H1 (cell line): ENCODE measurements around the gene AP1S3. TPM values are rescaled to one million over a fixed set of nuclear protein-coding genes. Genes with fewer than 3 reads are reported as not detected.

Experiments
- CTCF ChIA-PET: fragments of 300-600 bp; sonication (Branson Sonifier 250); formaldehyde crosslinking; loops from one replicate; lab custom pipeline; 2021; ENCODE audit not compliant: partially characterized antibody; lab: Charles Lee
- POLR2A ChIA-PET: fragments of 300-600 bp; sonication (Branson Sonifier 250); formaldehyde crosslinking; loops from one replicate; lab custom pipeline; 2021; ENCODE audit warnings: inconsistent platforms; ENCODE audit not compliant: partially characterized antibody; lab: Charles Lee
- DNase-seq, 2 experiments: peaks; one replicate each; pipeline versions ENCODE4 v3.0.0 to v3.0.0-alpha.2; 2010 to 2022; ENCODE audit warnings: low spot score in 2 of 2, low read depth in 1 of 2, mixed read lengths in 1 of 2
- FAIRE-seq: peaks from 2 replicates; lab custom pipeline; 2011; peaks lifted over from hg19 to GRCh38; lab: Jason Lieb, UNC
- H2AFZ ChIP-seq: 2 replicates; pipeline ENCODE4 v1.8.1; 2012; ENCODE audit warnings: low read length, inconsistent platforms
- H2AK5ac ChIP-seq: 2 replicates; pipeline ENCODE4 v1.6.1; 2013; ENCODE audit warnings: low read depth, low read length
- H2BK120ac ChIP-seq: replicated peaks from 2 replicates; pipeline ENCODE3; 2013; ENCODE audit warnings: low read depth, low read length, inconsistent platforms
- H2BK12ac ChIP-seq: 2 replicates; pipeline ENCODE4 v1.6.1; 2013; ENCODE audit warnings: low read depth, low read length
- H2BK15ac ChIP-seq: 2 replicates; pipeline ENCODE4 v1.6.1; 2013; ENCODE audit warnings: low read length
- H2BK20ac ChIP-seq: 2 replicates; pipeline ENCODE4 v1.6.1; 2013; ENCODE audit warnings: low read length
- H2BK5ac ChIP-seq: 2 replicates; pipeline ENCODE4 v1.6.1; 2013; ENCODE audit warnings: low read depth, low read length
- H3K14ac ChIP-seq: 2 replicates; pipeline ENCODE4 v1.6.1; 2013; ENCODE audit warnings: inconsistent platforms; ENCODE audit not compliant: insufficient read length
- H3K18ac ChIP-seq: 2 replicates; pipeline ENCODE4 v1.6.1; 2013; ENCODE audit warnings: low read length; ENCODE audit errors: extremely low read depth
- H3K23ac ChIP-seq: 2 replicates; pipeline ENCODE4 v1.6.1; 2013; ENCODE audit warnings: inconsistent platforms; ENCODE audit not compliant: insufficient read length
- H3K23me2 ChIP-seq: 2 replicates; pipeline ENCODE4 v1.6.1; 2013; ENCODE audit warnings: low read depth, low read length
- H3K27ac ChIP-seq: 2 replicates; pipeline ENCODE4 v1.6.1; 2011; ENCODE audit warnings: low read depth, low read length, inconsistent platforms
- H3K27me3 ChIP-seq, 4 experiments: replicated peaks in 1 of 4; 1 replicate in 1 of 4; 2 replicates in 3 of 4; pipeline versions ENCODE4 v1.6.1 to v1.8.1; 2011 to 2013; ENCODE audit warnings: low read length in 3 of 4, mild to moderate bottlenecking in 3 of 4, inconsistent platforms in 2 of 4, mixed read lengths in 2 of 4, moderate library complexity in 1 of 4; ENCODE audit not compliant: control insufficient read depth in 3 of 4, insufficient read depth in 3 of 4; ENCODE audit errors: extremely low read depth in 1 of 4
- H3K36me3 ChIP-seq, 4 experiments: 2 replicates each; pipeline versions ENCODE4 v1.6.1 to v1.8.1; 2011 to 2013; ENCODE audit warnings: mild to moderate bottlenecking in 4 of 4, low read length in 3 of 4, moderate library complexity in 2 of 4, control low read depth in 1 of 4, inconsistent platforms in 1 of 4; ENCODE audit not compliant: insufficient read depth in 4 of 4, control insufficient read depth in 2 of 4
- H3K4ac ChIP-seq: replicated peaks from 2 replicates; pipeline ENCODE3; 2013; ENCODE audit warnings: low read length, low read depth, mixed read lengths, inconsistent platforms; ENCODE audit not compliant: insufficient read length
- H3K4me1 ChIP-seq, 4 experiments: replicated peaks in 1 of 4; 1 replicate in 1 of 4; 2 replicates in 3 of 4; pipeline versions ENCODE4 v1.6.1 to v1.8.1; 2011 to 2013; ENCODE audit warnings: low read length in 3 of 4, inconsistent platforms in 2 of 4, mixed read lengths in 1 of 4; ENCODE audit not compliant: insufficient read depth in 4 of 4, control insufficient read depth in 3 of 4
- H3K4me2 ChIP-seq, 2 experiments: 2 replicates each; pipeline versions ENCODE4 v1.6.1 to v1.8.1; 2011 to 2013; ENCODE audit warnings: low read depth in 2 of 2, low read length in 2 of 2, control low read depth in 1 of 2, inconsistent platforms in 1 of 2, mild to moderate bottlenecking in 1 of 2; ENCODE audit not compliant: insufficient read depth in 1 of 2
- H3K4me3 ChIP-seq, 4 experiments: fragments of 200-600, 300-600 bp in 1 of 4; sonication (generic), shearing (Covaris generic), sonication (Bioruptor Twin) in 1 of 4; 2 replicates each; pipeline versions ENCODE4 v1.5.1 to v1.8.1; 2011 to 2016; ENCODE audit warnings: low read length in 4 of 4, low read depth in 3 of 4, control low read depth in 2 of 4, inconsistent platforms in 2 of 4, mild to moderate bottlenecking in 2 of 4, mixed read lengths in 1 of 4, moderate library complexity in 1 of 4; ENCODE audit not compliant: insufficient read depth in 2 of 4; ENCODE audit errors: extremely low read depth in 1 of 4
- H3K56ac ChIP-seq: replicated peaks from 2 replicates; pipeline ENCODE3; 2013; ENCODE audit warnings: low read depth, mild to moderate bottlenecking, mixed read lengths, low read length, inconsistent platforms; ENCODE audit not compliant: insufficient read length
- H3K79me1 ChIP-seq: 2 replicates; pipeline ENCODE4 v1.6.1; 2013; ENCODE audit warnings: low read depth, low read length, control low read depth
- H3K79me2 ChIP-seq, 2 experiments: 2 replicates each; pipeline versions ENCODE4 v1.6.1 to v1.8.1; 2012 to 2013; ENCODE audit warnings: low read length in 2 of 2, mild to moderate bottlenecking in 2 of 2, inconsistent platforms in 1 of 2; ENCODE audit not compliant: insufficient read depth in 2 of 2, control insufficient read depth in 1 of 2
- H3K9ac ChIP-seq, 4 experiments: replicated peaks in 1 of 4; 1 replicate in 1 of 4; 2 replicates in 3 of 4; pipeline versions ENCODE4 v1.6.1 to v1.8.1; 2011 to 2013; ENCODE audit warnings: low read depth in 3 of 4, low read length in 3 of 4, control low read depth in 2 of 4, mild to moderate bottlenecking in 2 of 4, moderate library complexity in 2 of 4, inconsistent platforms in 1 of 4; ENCODE audit errors: extremely low read depth in 1 of 4
- H3K9me3 ChIP-seq, 2 experiments: 2 replicates each; pipeline versions ENCODE4 v1.6.1 to v1.8.1; 2012 to 2013; ENCODE audit warnings: mild to moderate bottlenecking in 2 of 2, moderate library complexity in 2 of 2, control low read depth in 1 of 2, inconsistent platforms in 1 of 2, low read depth in 1 of 2, low read length in 1 of 2, mixed read lengths in 1 of 2; ENCODE audit not compliant: insufficient read depth in 2 of 2
- H4K20me1 ChIP-seq, 2 experiments: replicated peaks in 1 of 2; 2 replicates each; pipeline versions ENCODE3 to v1.8.1; 2011 to 2013; ENCODE audit warnings: inconsistent platforms in 2 of 2, low read length in 2 of 2, mild to moderate bottlenecking in 1 of 2; ENCODE audit not compliant: insufficient read depth in 2 of 2, control insufficient read depth in 1 of 2
- H4K5ac ChIP-seq: 2 replicates; pipeline ENCODE4 v1.6.1; 2013; ENCODE audit warnings: low read length, low read depth, mixed read lengths, inconsistent platforms; ENCODE audit not compliant: insufficient read length
- H4K8ac ChIP-seq: 2 replicates; pipeline ENCODE4 v1.8.0; 2013; ENCODE audit warnings: mild to moderate bottlenecking, moderate library complexity, low read length, inconsistent platforms; ENCODE audit not compliant: insufficient read depth; ENCODE audit errors: extremely low read depth
- H4K91ac ChIP-seq: replicated peaks from 2 replicates; pipeline ENCODE3; 2013; ENCODE audit warnings: low read length, mixed read lengths, inconsistent platforms; ENCODE audit not compliant: insufficient read length
- CHD2 ChIP-seq: IDR thresholded peaks from 2 replicates; pipeline ENCODE4 v1.6.1; 2012; ENCODE audit warnings: low read length, improper control_type of control experiment
- E2F6 ChIP-seq: IDR thresholded peaks from 2 replicates; pipeline ENCODE4 v1.6.1; 2012; ENCODE audit warnings: inconsistent platforms
- EZH2 ChIP-seq: fragments of 200-600 bp; sonication (generic); IDR thresholded peaks from 2 replicates; pipeline ENCODE4 v1.7.1; 2012; ENCODE audit warnings: low read depth, mild to moderate bottlenecking, moderate library complexity, low read length, inconsistent platforms; ENCODE audit not compliant: severe bottlenecking
- JUN ChIP-seq: IDR thresholded peaks from 2 replicates; pipeline ENCODE4 v1.6.1; 2011; ENCODE audit warnings: low read depth, mild to moderate bottlenecking, improper control_type of control experiment, low read length
- MAX ChIP-seq: IDR thresholded peaks from 2 replicates; pipeline ENCODE4 v1.6.1; 2012; ENCODE audit warnings: inconsistent platforms
- NRF1 ChIP-seq: IDR thresholded peaks from 2 replicates; pipeline ENCODE4 v1.6.1; 2011; ENCODE audit warnings: mild to moderate bottlenecking, low read depth, low read length, improper control_type of control experiment
- POLR2A ChIP-seq, 2 experiments: IDR thresholded peaks; 1 replicate in 1 of 2; 2 replicates in 1 of 2; pipeline ENCODE4 v1.6.1; 2011; ENCODE audit warnings: low read depth in 2 of 2, low read length in 2 of 2, mild to moderate bottlenecking in 2 of 2; ENCODE audit errors: control extremely low read depth in 1 of 2
- POLR2AphosphoS5 ChIP-seq: IDR thresholded peaks from 2 replicates; pipeline ENCODE4 v1.6.1; 2011; ENCODE audit warnings: low read depth, low read length
- RFX5 ChIP-seq: IDR thresholded peaks from 2 replicates; pipeline ENCODE4 v1.6.1; 2011; ENCODE audit warnings: low read depth, low read length, improper control_type of control experiment, borderline replicate concordance
- SIRT6 ChIP-seq: IDR thresholded peaks from one replicate; pipeline ENCODE4 v1.7.1; 2012; ENCODE audit warnings: low read length, inconsistent platforms
- SRF ChIP-seq: IDR thresholded peaks from 2 replicates; pipeline ENCODE4 v1.6.1; 2011; ENCODE audit warnings: mild to moderate bottlenecking, low read depth, low read length, moderate library complexity
- TBP ChIP-seq: IDR thresholded peaks from 2 replicates; pipeline ENCODE4 v1.6.1; 2011; ENCODE audit warnings: low read depth, low read length, improper control_type of control experiment
- YY1 ChIP-seq: IDR thresholded peaks from 2 replicates; pipeline ENCODE4 v1.6.1; 2011; ENCODE audit warnings: low read depth, mild to moderate bottlenecking, low read length
- WGBS, 2 experiments: shearing (Covaris generic) in 1 of 2; methylation state at CpG; one replicate each; pipeline versions ENCODE4 v1.1.6 to v1.1.7; 2013 to 2015; ENCODE audit warnings: low lambda C conversion rate in 2 of 2, mixed read lengths in 2 of 2, inconsistent platforms in 1 of 2, low coverage in 1 of 2, missing lambda C conversion rate in 1 of 2; ENCODE audit not compliant: insufficient replicate concordance in 2 of 2, insufficient coverage in 1 of 2, insufficient read length in 1 of 2; ENCODE audit errors: extremely low coverage in 1 of 2, missing lambda C conversion rate in 1 of 2; 5-methylcytosine and 5-hydroxymethylcytosine counted together
- polyA plus RNA-seq, 7 experiments: library from polyadenylated mRNA; depleted of rRNA in 3 of 7; stranded (reverse) in 5 of 7; unstranded in 2 of 7; fragments of >200 nt in 5 of 7; fragments of 200-250 nt in 2 of 7; gene quantifications; 1 replicate in 5 of 7; 2 replicates in 1 of 7; 4 replicates in 1 of 7; pipeline versions ENCODE4 v1.2.1 to v1.2.3, GENCODE V29; 2011 to 2013; ENCODE audit warnings: missing spikeins in 2 of 7, mixed read lengths in 2 of 7
- total RNA-seq: library from RNA; stranded (reverse); fragmentation: NEBNext Ultra II Directional; extraction: Animal tissue kit (Norgen Biotek cat#: 25700); gene quantifications from 2 replicates; pipeline ENCODE4 v1.2.1, GENCODE V29; 2021

Gene AP1S3
- total and polyA plus RNA-seq, 2 of the 8 experiments (the other 6 are each of a cell fraction or from before 2014, with no cell fraction given), result 3.9 to 20.2 TPM

GRCh38 chr2:223723954-223724411 lies 113.4 kb downstream of the AP1S3 start:
- CTCF ChIA-PET, result interaction anchor here (1.1 to 1.6 kb wide), 3 partner anchors 11 to 44 kb away, joined by 3 to 4 read pairs (median 4); no protein-coding TSS in a partner anchor
- POLR2A ChIA-PET, result interaction anchor here (0.6 to 2.0 kb wide), 5 partner anchors 8 to 22 kb away, joined by 3 to 5 read pairs (median 3); no protein-coding TSS in a partner anchor
- no peak overlapping the region for H3K27ac ChIP-seq
- TF ChIP-seq MAX (peak; percentile 87), SIRT6 (no peak), CHD2 (no peak), YY1 (peak; percentile 88), POLR2AphosphoS5 (peak; percentile 78; the same call in 1 of the 2 replicates), TBP (peak; percentile 71), NRF1 (no peak), E2F6 (peak; percentile 49; the same call in 1 of the 2 replicates), SRF (no peak), JUN (no peak), RFX5 (no peak), POLR2A (IDR thresholded peaks at IDR 0.05; ENCODE audit: control extremely low read depth in 1 of 2, low read depth in 2 of 2, low read length in 2 of 2) (peak; percentile 65 to 81), EZH2 (no peak)

More at GRCh38 chr2:223723954-223724411, 113.4 kb downstream of the AP1S3 start:
- H3K4me3 ChIP-seq, result peak overlapping the region in 3 of 4 experiments; percentile 23 to 55 (median 41); a peak in 6 of 8 replicates
- FAIRE-seq, result peak; percentile 28
- peaks cover 0 to 6% (median 0%) of the 10 kb centered on the region in 4 experiments; a peak in 1 of 8 replicates for H3K36me3 ChIP-seq
- DNase-seq, result no peak
- no peak overlapping the region for H3K4ac ChIP-seq
- H4K5ac ChIP-seq, result no peak overlapping the region
- no peaks in the 10 kb centered on the region for H3K9me3 ChIP-seq
- no peak overlapping the region for H2AFZ ChIP-seq
- peak overlapping the region; percentile 14 to 71; a peak in 3 of 4 replicates for H3K4me2 ChIP-seq
- H3K56ac ChIP-seq, result no peak overlapping the region
- H2BK5ac ChIP-seq, result peak overlapping the region; percentile 31
- H3K27me3 ChIP-seq, result no peaks in the 10 kb centered on the region
- no peak overlapping the region for H2BK120ac ChIP-seq
- no peak overlapping the region for H3K23ac ChIP-seq
- WGBS, 2 experiments, result 61% methylated on average over 5 of the region's 5 CpGs; no CpG with 5 or more reads in 1 of the 2 experiments
- H3K23me2 ChIP-seq, result no peaks in the 10 kb centered on the region
- no peaks in the 10 kb centered on the region for H4K20me1 ChIP-seq
- H3K18ac ChIP-seq, result peak overlapping the region; percentile 20; the same call in 1 of the 2 replicates
- H3K79me1 ChIP-seq, result no peaks in the 10 kb centered on the region
- H4K8ac ChIP-seq, result no peak overlapping the region
- H3K4me1 ChIP-seq, result peaks cover 8 to 29% (median 20%) of the 10 kb centered on the region in 4 experiments
- no peak overlapping the region for H4K91ac ChIP-seq
- H2AK5ac ChIP-seq, result peak overlapping the region; percentile 10; the same call in 1 of the 2 replicates
- no peak overlapping the region for H2BK15ac ChIP-seq
- 0 out of 2 replicates have a peak overlapping the region, but pooled peaks have one; percentile 43 for H2BK20ac ChIP-seq
- no peak overlapping the region for H3K14ac ChIP-seq
- H3K9ac ChIP-seq, result peak overlapping the region in 1 of 4 experiments; percentile 70; a peak in 1 of 7 replicates
- H3K79me2 ChIP-seq, result no peaks in the 10 kb centered on the region
- H2BK12ac ChIP-seq, result peak overlapping the region; percentile 72; the same call in 1 of the 2 replicates
